Stomach (tissue), 9 donors: ENCODE data around the gene ZNF396. TPM values are rescaled to one million over a fixed set of nuclear protein-coding genes. Genes with fewer than 3 reads are reported as not detected.

Source experiments
- DNase-seq, 2 donors: peaks; one replicate each; pipeline versions ENCODE4 v3.0.0 to v3.0.0-alpha.2; 2013 to 2019
- H3K27ac ChIP-seq, 5 donors: fragments of 200-600 bp in 4 of 5; sonication (generic) in 4 of 5; one replicate each; pipeline ENCODE4 v1.5.1; 2013 to 2019; ENCODE audit warnings: mild to moderate bottlenecking in 1 of 5, moderate library complexity in 1 of 5
- H3K27me3 ChIP-seq, 3 donors: fragments of 200-600 bp; sonication (generic); one replicate each; pipeline ENCODE4 v1.5.1; 2017 to 2019; ENCODE audit warnings: mixed run types in 1 of 3
- H3K36me3 ChIP-seq, 4 donors: fragments of 200-600 bp; sonication (generic); 1 replicate in 3 of 4; 2 replicates in 1 of 4; pipeline ENCODE4 v1.5.1; 2016 to 2019
- H3K4me1 ChIP-seq, 4 donors: fragments of 200-600 bp; sonication (generic); one replicate each; pipeline ENCODE4 v1.5.1; 2016 to 2019
- H3K4me3 ChIP-seq, 4 donors: fragments of 200-600 bp; sonication (generic) in 3 of 4; one replicate each; pipeline ENCODE4 v1.5.1; 2016 to 2019; ENCODE audit warnings: mild to moderate bottlenecking in 1 of 4
- H3K9me3 ChIP-seq, 4 donors: fragments of 200-600 bp; sonication (generic); one replicate each; pipeline ENCODE4 v1.5.1; 2016 to 2019
- EP300 ChIP-seq: sonication (generic); formaldehyde crosslinking; IDR thresholded peaks from one replicate; pipeline ENCODE4 v1.6.1; 2017; ENCODE audit warnings: antibody characterized with exemption
- POLR2A ChIP-seq, 4 donors: fragments of 450-650 bp; IDR thresholded peaks; one replicate each; pipeline ENCODE4 v1.6.1; 2016; ENCODE audit warnings: antibody characterized with exemption in 4 of 4, control low read depth in 2 of 4, mild to moderate bottlenecking in 1 of 4, moderate library complexity in 1 of 4
- POLR2AphosphoS5 ChIP-seq, 3 donors: sonication (generic); formaldehyde crosslinking; IDR thresholded peaks; one replicate each; pipeline ENCODE4 v1.6.1; 2016; ENCODE audit warnings: antibody characterized with exemption in 3 of 3
- WGBS, 5 donors: extraction: QIAGEN DNeasy Blood & Tissue Kit in 3 of 5; methylation state at CpG; one replicate each; pipeline versions ENCODE4 v1.1.5 to v1.1.7; 2013 to 2018; 5-methylcytosine and 5-hydroxymethylcytosine counted together
- intact Hi-C: fragments of 100-400 bp; cut with DNase I; formaldehyde crosslinking; loops from one replicate; pipeline ENCODE4 v1.15.1; 2023; ENCODE audit warnings: low total_unique reads
- polyA plus RNA-seq, 3 donors: library from polyadenylated mRNA; stranded (reverse); fragments of 200-250 nt; gene quantifications; one replicate each; pipeline ENCODE4 v1.2.3, GENCODE V29; 2013
- total RNA-seq, 5 donors: library from RNA; depleted of rRNA; stranded (reverse); fragments of >200 nt; gene quantifications; one replicate each; pipeline versions ENCODE4 v1.1.0 to v1.2.3, GENCODE V29; 2014 to 2016
- TF ChIP-seq, protein P1 (sequence below), 7 experiments: fragments of 450-650 bp in 4 of 7; fragments of 200-600 bp in 3 of 7; sonication (generic) in 3 of 7; IDR thresholded peaks; one replicate each; pipeline ENCODE4 v1.5.1; 2016 to 2019; ENCODE audit warnings: antibody characterized with exemption in 7 of 7, control low read depth in 2 of 7, mild to moderate bottlenecking in 1 of 7
- donor health status: healthy with polysubstance abuse.
- donor health status: Bipolar disorder and iron deficiency.
- donor health status: healthy.

ZNF396 gene
- total and polyA plus RNA-seq, 8 donors: 1.3 to 7.6 (median 4.3) TPM; not detected in 1

DNA sequence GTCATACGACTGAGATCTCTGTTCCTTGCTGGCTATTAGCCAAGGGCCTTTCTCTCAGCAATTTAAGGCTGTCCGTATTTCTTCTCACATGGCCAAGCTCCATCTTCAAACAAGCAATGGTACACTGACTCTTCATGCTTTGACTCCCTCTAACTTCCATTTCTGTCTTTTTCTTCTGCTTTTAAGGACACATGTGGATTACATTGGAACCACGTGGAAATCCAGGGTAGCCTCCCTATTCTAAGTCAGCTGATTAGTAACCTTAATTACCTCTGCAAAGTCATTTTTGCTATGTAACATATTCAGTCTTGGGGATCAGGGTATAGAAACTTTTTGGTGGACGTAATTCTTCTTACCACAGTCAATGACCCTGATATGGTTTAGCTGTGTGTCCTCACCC is 41.5 kb upstream of the ZNF396 start:
- TF ChIP-seq EP300: no peak
- TF ChIP-seq, protein P1, sequence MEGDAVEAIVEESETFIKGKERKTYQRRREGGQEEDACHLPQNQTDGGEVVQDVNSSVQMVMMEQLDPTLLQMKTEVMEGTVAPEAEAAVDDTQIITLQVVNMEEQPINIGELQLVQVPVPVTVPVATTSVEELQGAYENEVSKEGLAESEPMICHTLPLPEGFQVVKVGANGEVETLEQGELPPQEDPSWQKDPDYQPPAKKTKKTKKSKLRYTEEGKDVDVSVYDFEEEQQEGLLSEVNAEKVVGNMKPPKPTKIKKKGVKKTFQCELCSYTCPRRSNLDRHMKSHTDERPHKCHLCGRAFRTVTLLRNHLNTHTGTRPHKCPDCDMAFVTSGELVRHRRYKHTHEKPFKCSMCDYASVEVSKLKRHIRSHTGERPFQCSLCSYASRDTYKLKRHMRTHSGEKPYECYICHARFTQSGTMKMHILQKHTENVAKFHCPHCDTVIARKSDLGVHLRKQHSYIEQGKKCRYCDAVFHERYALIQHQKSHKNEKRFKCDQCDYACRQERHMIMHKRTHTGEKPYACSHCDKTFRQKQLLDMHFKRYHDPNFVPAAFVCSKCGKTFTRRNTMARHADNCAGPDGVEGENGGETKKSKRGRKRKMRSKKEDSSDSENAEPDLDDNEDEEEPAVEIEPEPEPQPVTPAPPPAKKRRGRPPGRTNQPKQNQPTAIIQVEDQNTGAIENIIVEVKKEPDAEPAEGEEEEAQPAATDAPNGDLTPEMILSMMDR (IDR thresholded peaks at IDR 0.05): no peak
- no peak for TF ChIP-seq POLR2A (IDR thresholded peaks at IDR 0.05)
- TF ChIP-seq POLR2AphosphoS5 (IDR thresholded peaks at IDR 0.05): no peak
- Histone ChIP-seq H3K27ac (no peak overlapping the region), H3K27me3 (no peaks in the 10 kb centered on the region), H3K4me1 (peaks cover 0 to 9% (median 4%) of the 10 kb centered on the region in 4 donors), H3K36me3 (no peaks in the 10 kb centered on the region), H3K4me3 (no peak overlapping the region), H3K9me3 (peaks cover 0 to 13% (median 6%) of the 10 kb centered on the region in 4 donors)
- 86 to 92% (median 90%) methylated on average over 4 of the region's 4 CpGs for WGBS, 5 donors
- intact Hi-C loops: loop anchor here (10.0 kb wide), 1 partner anchor 96 kb away; no protein-coding TSS in a partner anchor
- no peak for DNase-seq

DNA sequence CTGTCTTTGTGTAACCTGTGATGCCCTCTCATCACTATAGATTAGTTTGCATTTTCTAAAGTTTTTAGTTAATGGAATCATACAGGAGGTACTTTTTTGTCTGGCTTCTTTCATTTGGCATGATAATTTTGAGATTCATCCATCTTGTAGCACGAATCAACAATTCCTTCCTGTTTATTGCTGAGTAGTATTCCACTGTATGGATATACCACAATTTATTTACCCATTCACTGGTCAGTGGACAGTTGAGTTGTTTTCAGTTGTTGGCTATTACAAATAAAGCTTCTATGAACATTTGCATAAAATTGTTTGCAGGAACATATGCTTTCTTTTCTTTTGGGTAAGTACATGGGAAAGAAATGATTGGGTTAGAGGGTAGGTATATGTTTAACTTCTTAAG is 40.1 kb upstream of the ZNF396 start:
- no peak for DNase-seq
- Histone ChIP-seq H3K27me3 (no peaks in the 10 kb centered on the region), H3K9me3 (peaks cover 0 to 13% (median 6%) of the 10 kb centered on the region in 4 donors), H3K4me1 (peaks cover 0 to 14% (median 4%) of the 10 kb centered on the region in 4 donors), H3K4me3 (no peak overlapping the region), H3K27ac (no peak overlapping the region), H3K36me3 (no peaks in the 10 kb centered on the region)
- intact Hi-C loops: loop anchor here (10.0 kb wide), 1 partner anchor 98 kb away; no protein-coding TSS in a partner anchor
- 60 to 76% (median 65%) methylated on average over 1 of the region's 1 CpG for WGBS, 5 donors
- TF ChIP-seq EP300 (no peak), POLR2A (IDR thresholded peaks at IDR 0.05) (no peak), POLR2AphosphoS5 (IDR thresholded peaks at IDR 0.05) (no peak)
- TF ChIP-seq, protein P1 (IDR thresholded peaks at IDR 0.05): no peak

DNA sequence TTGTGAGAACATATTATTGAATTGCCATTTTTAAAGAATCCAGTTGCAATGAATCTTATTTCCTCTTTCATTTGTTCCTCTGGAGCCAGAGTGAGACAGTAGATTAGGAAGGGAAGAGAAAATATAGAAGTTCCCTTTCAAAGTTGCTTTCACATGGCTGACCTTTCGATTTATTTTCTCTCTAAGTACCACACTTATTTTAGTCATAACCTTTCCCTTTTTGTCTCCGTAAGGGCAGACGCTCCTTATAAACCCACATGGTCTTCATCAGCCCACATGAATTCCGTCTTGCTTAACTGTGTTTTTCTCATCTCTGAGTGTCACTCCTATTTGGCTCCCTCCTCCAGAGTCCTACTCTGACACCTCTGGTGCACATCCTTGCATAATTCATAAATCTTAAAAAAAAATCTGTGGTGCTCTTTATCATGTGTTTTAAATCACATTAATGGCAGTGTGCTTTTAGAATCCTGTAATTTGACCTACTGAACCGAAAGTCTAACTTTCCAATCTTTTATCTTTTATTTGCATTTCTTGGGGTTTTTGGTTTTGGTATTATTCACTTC is 38.5 kb upstream of the ZNF396 start:
- TF ChIP-seq EP300 (no peak), POLR2AphosphoS5 (IDR thresholded peaks at IDR 0.05) (no peak), POLR2A (IDR thresholded peaks at IDR 0.05) (no peak)
- TF ChIP-seq, protein P1 (IDR thresholded peaks at IDR 0.05): no peak
- Histone ChIP-seq H3K27ac (no peak overlapping the region), H3K4me3 (no peak overlapping the region), H3K4me1 (peaks cover 0 to 14% (median 4%) of the 10 kb centered on the region in 4 donors), H3K36me3 (no peaks in the 10 kb centered on the region), H3K27me3 (no peaks in the 10 kb centered on the region), H3K9me3 (peaks cover 0 to 13% (median 6%) of the 10 kb centered on the region in 4 donors)
- intact Hi-C loops: loop anchor here (10.0 kb wide), 1 partner anchor 99 kb away; no protein-coding TSS in a partner anchor
- no peak for DNase-seq
- WGBS, 5 donors: 48 to 69% (median 55%) methylated on average over 5 of the region's 5 CpGs

DNA sequence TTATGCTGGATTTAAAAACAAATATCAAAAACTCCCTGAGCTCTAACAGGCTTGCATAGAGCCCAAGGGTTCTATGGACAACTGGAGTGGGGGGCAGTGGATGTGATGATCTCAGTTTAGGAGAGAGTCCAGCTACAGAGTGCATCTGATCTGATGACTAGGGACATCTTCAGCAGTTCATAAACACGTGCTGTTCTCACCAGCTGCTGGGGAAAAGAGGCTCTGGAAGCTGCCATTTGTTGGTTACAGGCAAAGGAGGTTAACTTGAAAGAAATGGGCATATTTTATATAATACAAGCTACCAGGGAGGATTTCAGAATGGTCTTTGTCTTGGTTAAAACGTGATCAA is 36.0 kb upstream of the ZNF396 start:
- 50 to 82% (median 67%) methylated on average over 2 of the region's 2 CpGs for WGBS, 5 donors
- peaks cover 0 to 32% (median 15%) of the 10 kb centered on the region in 4 donors for H3K4me1 ChIP-seq
- TF ChIP-seq EP300: no peak
- no peak for TF ChIP-seq POLR2AphosphoS5 (IDR thresholded peaks at IDR 0.05)
- TF ChIP-seq, protein P1 (IDR thresholded peaks at IDR 0.05): no peak
- no peak for TF ChIP-seq POLR2A (IDR thresholded peaks at IDR 0.05)
- H3K27ac ChIP-seq: no peak overlapping the region
- intact Hi-C loops: loop anchor here (10.0 kb wide), 1 partner anchor 102 kb away; no protein-coding TSS in a partner anchor
- DNase-seq: no peak
- no peaks in the 10 kb centered on the region for H3K36me3 ChIP-seq
- H3K27me3 ChIP-seq: no peaks in the 10 kb centered on the region
- H3K9me3 ChIP-seq: peaks cover 0 to 6% (median 3%) of the 10 kb centered on the region in 4 donors
- H3K4me3 ChIP-seq: no peak overlapping the region
